GM23338 (cell line): ENCODE data around the gene ABCC1. TPM values are rescaled to one million over a fixed set of nuclear protein-coding genes. Genes with fewer than 3 reads are reported as not detected.

Experiments used
- ATAC-seq: fragments of 200-7000 bp; cut with Tn5 transposase; 3 replicates; pipeline ENCODE4 v1.9.1; 2020
- DNase-seq: peaks from one replicate; pipeline ENCODE4 v3.0.0-alpha.2; 2015; ENCODE audit warnings: low spot score
- H2AFZ ChIP-seq: fragments of 200-600 bp; sonication (generic); 2 replicates; pipeline ENCODE4 v1.8.0; 2016; ENCODE audit warnings: antibody characterized with exemption, mild to moderate bottlenecking, moderate library complexity
- H3F3A ChIP-seq: fragments of 200-600 bp; sonication (generic); replicated peaks from 2 replicates; pipeline ENCODE4 v1.8.0; 2017; ENCODE audit warnings: antibody characterized with exemption, mixed run types, low read depth
- H3K27ac ChIP-seq: fragments of 200-600 bp; sonication (generic); 2 replicates; pipeline ENCODE4 v1.6.1; 2016; ENCODE audit warnings: low read depth
- H3K27me3 ChIP-seq: fragments of 200-600 bp; sonication (generic); 2 replicates; pipeline ENCODE4 v1.8.0; 2016; ENCODE audit warnings: mild to moderate bottlenecking, mixed run types, moderate library complexity; ENCODE audit not compliant: insufficient read depth
- H3K36me3 ChIP-seq: fragments of 200-600 bp; sonication (generic); 2 replicates; pipeline ENCODE4 v1.8.0; 2016; ENCODE audit warnings: mild to moderate bottlenecking; ENCODE audit not compliant: insufficient read depth
- H3K4me1 ChIP-seq: fragments of 200-600 bp; sonication (generic); 2 replicates; pipeline ENCODE4 v1.8.0; 2016; ENCODE audit warnings: mild to moderate bottlenecking, moderate library complexity; ENCODE audit not compliant: insufficient read depth
- H3K4me2 ChIP-seq: fragments of 200-600 bp; sonication (generic); 2 replicates; pipeline ENCODE4 v1.7.1; 2017; ENCODE audit warnings: mixed run types
- H3K4me3 ChIP-seq: fragments of 200-600 bp; sonication (generic); 2 replicates; pipeline ENCODE4 v1.6.1; 2016; ENCODE audit warnings: mixed run types
- H3K79me2 ChIP-seq: fragments of 200-600 bp; sonication (generic); replicated peaks from 2 replicates; pipeline ENCODE4 v1.8.0; 2017; ENCODE audit warnings: mild to moderate bottlenecking; ENCODE audit not compliant: insufficient read depth
- H3K9me2 ChIP-seq: fragments of 200-600 bp; sonication (generic); 2 replicates; pipeline ENCODE4 v1.8.0; 2017; ENCODE audit not compliant: insufficient read depth
- H4K20me1 ChIP-seq: fragments of 200-600 bp; sonication (generic); replicated peaks from 2 replicates; pipeline ENCODE4 v1.8.0; 2017; ENCODE audit warnings: mild to moderate bottlenecking; ENCODE audit not compliant: insufficient read depth
- H3K27ac Mint-ChIP-seq: 2 replicates; pipeline ENCODE4 v1.8.0; 2020; ENCODE audit warnings: inconsistent platforms, mild to moderate bottlenecking, moderate library complexity, mixed read lengths
- H3K27me3 Mint-ChIP-seq: 3 replicates; pipeline ENCODE4 v1.8.0; 2022; ENCODE audit warnings: low read depth, mild to moderate bottlenecking, moderate library complexity, mixed read lengths, inconsistent platforms; ENCODE audit not compliant: insufficient read depth, poor library complexity
- H3K36me3 Mint-ChIP-seq: 3 replicates; pipeline ENCODE4 v1.8.0; 2021; ENCODE audit warnings: low read depth, mild to moderate bottlenecking, inconsistent platforms, moderate library complexity, mixed read lengths
- H3K4me1 Mint-ChIP-seq: 3 replicates; pipeline ENCODE4 v1.8.0; 2020; ENCODE audit warnings: mild to moderate bottlenecking, inconsistent platforms, mixed read lengths
- H3K4me3 Mint-ChIP-seq: 3 replicates; pipeline ENCODE4 v1.8.0; 2021; ENCODE audit warnings: moderate library complexity, mild to moderate bottlenecking, inconsistent platforms, mixed read lengths
- H3K9me3 Mint-ChIP-seq: 3 replicates; pipeline ENCODE4 v1.8.0; 2020; ENCODE audit warnings: moderate library complexity, mild to moderate bottlenecking, inconsistent platforms, mixed read lengths
- CREB1 ChIP-seq: fragments of 250-450 bp; sonication (Bioruptor Pico); IDR thresholded peaks from 2 replicates; pipeline ENCODE4 v1.5.0; 2020; ENCODE audit warnings: low read depth, mild to moderate bottlenecking, moderate library complexity
- EZH2 ChIP-seq: fragments of 200-600 bp; sonication (generic); IDR thresholded peaks from one replicate; pipeline ENCODE4 v1.8.0; 2017; ENCODE audit warnings: antibody characterized with exemption, mild to moderate bottlenecking, low read depth; ENCODE audit not compliant: unreplicated experiment
- JUNB ChIP-seq: IDR thresholded peaks from one replicate; pipeline ENCODE4 v1.6.1; 2016; ENCODE audit warnings: antibody characterized with exemption; ENCODE audit not compliant: unreplicated experiment
- NANOG ChIP-seq: IDR thresholded peaks from 2 replicates; pipeline ENCODE4 v1.6.1; 2016; ENCODE audit warnings: antibody characterized with exemption, borderline replicate concordance
- POLR2AphosphoS5 ChIP-seq: IDR thresholded peaks from 2 replicates; pipeline ENCODE4 v1.6.1; 2016; ENCODE audit warnings: antibody characterized with exemption, low read depth
- polyA plus RNA-seq: library from polyadenylated mRNA; unstranded; fragments of >200 nt; fragmentation: Nextera tagmentation; extraction: Ambion mirVana; gene quantifications from 2 replicates; pipeline ENCODE4 v1.2.1, GENCODE V29; 2016
- total RNA-seq: library from RNA; depleted of rRNA; stranded (reverse); fragments of >200 nt; shearing (Covaris generic); gene quantifications from 2 replicates; pipeline ENCODE4 v1.2.3, GENCODE V29; 2014
- TF ChIP-seq, protein P1 (sequence below): fragments of 250-450 bp; sonication (Bioruptor Pico); IDR thresholded peaks from 2 replicates; pipeline ENCODE4 v1.5.0; 2020; ENCODE audit warnings: mild to moderate bottlenecking, moderate library complexity
- TF ChIP-seq, protein P2 (sequence below): IDR thresholded peaks from 2 replicates; pipeline ENCODE4 v1.6.1; 2016; ENCODE audit warnings: antibody characterized with exemption
- TF ChIP-seq, protein P3 (sequence below), 2 experiments: fragments of 200-600 bp in 1 of 2; sonication (generic) in 1 of 2; conservative IDR thresholded peaks; 2 replicates each; pipeline versions ENCODE4 v1.5.1 to v1.6.1; 2016 to 2017; ENCODE audit warnings: antibody characterized with exemption in 2 of 2, low read depth in 2 of 2, mild to moderate bottlenecking in 2 of 2, moderate library complexity in 1 of 2
- TF ChIP-seq, protein P4 (sequence below): IDR thresholded peaks from one replicate; pipeline ENCODE4 v1.6.1; 2018; ENCODE audit warnings: antibody characterized with exemption; ENCODE audit not compliant: unreplicated experiment

ABCC1 gene
- total and polyA plus RNA-seq, 2 experiments from 2014 or later = 11.0 to 46.6 TPM

DNA sequence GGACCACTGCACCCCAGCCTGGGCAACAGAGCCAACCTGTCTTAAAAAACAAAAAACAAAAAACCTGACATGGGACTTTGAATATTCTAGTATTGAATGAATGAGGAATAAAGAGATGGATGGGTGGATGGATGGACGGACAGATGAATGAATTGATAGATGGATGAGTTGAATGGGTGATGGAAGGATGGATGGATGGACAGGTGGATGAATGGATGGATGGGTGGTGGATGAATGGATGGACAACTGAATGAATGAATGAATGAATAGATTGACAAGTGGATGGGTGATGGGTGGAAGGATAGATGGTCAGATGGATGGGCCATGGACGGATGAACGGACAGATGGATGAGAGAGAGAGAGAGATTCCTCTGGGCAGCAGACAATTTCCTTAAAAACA lies 38.2 kb upstream of the ABCC1 start:
- no peak overlapping the region for H2AFZ ChIP-seq
- no peak overlapping the region for H3K4me3 ChIP-seq
- no peaks in the 10 kb centered on the region for H3K4me1 ChIP-seq
- TF ChIP-seq, protein P1, sequence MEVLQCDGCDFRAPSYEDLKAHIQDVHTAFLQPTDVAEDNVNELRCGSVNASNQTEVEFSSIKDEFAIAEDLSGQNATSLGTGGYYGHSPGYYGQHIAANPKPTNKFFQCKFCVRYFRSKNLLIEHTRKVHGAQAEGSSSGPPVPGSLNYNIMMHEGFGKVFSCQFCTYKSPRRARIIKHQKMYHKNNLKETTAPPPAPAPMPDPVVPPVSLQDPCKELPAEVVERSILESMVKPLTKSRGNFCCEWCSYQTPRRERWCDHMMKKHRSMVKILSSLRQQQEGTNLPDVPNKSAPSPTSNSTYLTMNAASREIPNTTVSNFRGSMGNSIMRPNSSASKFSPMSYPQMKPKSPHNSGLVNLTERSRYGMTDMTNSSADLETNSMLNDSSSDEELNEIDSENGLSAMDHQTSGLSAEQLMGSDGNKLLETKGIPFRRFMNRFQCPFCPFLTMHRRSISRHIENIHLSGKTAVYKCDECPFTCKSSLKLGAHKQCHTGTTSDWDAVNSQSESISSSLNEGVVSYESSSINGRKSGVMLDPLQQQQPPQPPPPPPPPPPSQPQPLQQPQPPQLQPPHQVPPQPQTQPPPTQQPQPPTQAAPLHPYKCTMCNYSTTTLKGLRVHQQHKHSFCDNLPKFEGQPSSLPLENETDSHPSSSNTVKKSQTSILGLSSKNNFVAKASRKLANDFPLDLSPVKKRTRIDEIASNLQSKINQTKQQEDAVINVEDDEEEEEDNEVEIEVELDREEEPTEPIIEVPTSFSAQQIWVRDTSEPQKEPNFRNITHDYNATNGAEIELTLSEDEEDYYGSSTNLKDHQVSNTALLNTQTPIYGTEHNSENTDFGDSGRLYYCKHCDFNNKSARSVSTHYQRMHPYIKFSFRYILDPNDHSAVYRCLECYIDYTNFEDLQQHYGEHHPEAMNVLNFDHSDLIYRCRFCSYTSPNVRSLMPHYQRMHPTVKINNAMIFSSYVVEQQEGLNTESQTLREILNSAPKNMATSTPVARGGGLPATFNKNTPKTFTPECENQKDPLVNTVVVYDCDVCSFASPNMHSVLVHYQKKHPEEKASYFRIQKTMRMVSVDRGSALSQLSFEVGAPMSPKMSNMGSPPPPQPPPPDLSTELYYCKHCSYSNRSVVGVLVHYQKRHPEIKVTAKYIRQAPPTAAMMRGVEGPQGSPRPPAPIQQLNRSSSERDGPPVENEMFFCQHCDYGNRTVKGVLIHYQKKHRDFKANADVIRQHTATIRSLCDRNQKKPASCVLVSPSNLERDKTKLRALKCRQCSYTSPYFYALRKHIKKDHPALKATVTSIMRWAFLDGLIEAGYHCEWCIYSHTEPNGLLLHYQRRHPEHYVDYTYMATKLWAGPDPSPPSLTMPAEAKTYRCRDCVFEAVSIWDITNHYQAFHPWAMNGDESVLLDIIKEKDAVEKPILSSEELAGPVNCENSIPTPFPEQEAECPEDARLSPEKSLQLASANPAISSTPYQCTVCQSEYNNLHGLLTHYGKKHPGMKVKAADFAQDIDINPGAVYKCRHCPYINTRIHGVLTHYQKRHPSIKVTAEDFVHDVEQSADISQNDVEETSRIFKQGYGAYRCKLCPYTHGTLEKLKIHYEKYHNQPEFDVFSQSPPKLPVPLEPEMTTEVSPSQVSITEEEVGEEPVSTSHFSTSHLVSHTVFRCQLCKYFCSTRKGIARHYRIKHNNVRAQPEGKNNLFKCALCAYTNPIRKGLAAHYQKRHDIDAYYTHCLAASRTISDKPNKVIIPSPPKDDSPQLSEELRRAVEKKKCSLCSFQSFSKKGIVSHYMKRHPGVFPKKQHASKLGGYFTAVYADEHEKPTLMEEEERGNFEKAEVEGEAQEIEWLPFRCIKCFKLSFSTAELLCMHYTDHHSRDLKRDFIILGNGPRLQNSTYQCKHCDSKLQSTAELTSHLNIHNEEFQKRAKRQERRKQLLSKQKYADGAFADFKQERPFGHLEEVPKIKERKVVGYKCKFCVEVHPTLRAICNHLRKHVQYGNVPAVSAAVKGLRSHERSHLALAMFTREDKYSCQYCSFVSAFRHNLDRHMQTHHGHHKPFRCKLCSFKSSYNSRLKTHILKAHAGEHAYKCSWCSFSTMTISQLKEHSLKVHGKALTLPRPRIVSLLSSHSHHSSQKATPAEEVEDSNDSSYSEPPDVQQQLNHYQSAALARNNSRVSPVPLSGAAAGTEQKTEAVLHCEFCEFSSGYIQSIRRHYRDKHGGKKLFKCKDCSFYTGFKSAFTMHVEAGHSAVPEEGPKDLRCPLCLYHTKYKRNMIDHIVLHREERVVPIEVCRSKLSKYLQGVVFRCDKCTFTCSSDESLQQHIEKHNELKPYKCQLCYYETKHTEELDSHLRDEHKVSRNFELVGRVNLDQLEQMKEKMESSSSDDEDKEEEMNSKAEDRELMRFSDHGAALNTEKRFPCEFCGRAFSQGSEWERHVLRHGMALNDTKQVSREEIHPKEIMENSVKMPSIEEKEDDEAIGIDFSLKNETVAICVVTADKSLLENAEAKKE (CRISPR knock-in tag) = no peak
- H3K36me3 ChIP-seq = no peaks in the 10 kb centered on the region
- H3K4me2 ChIP-seq = no peak overlapping the region
- H3K79me2 ChIP-seq = no peaks in the 10 kb centered on the region
- Mint-ChIP-seq H3K4me1 (no peaks in the 10 kb centered on the region), H3K27ac (no peak overlapping the region), H3K4me3 (no peak overlapping the region), H3K27me3 (peaks cover 6% of the 10 kb centered on the region), H3K36me3 (no peaks in the 10 kb centered on the region), H3K9me3 (no peaks in the 10 kb centered on the region; the same call in 2 of the 3 replicates)
- ATAC-seq (no peak), DNase-seq (no peak)
- no peak overlapping the region for H3K27ac ChIP-seq
- no peaks in the 10 kb centered on the region for H3K9me2 ChIP-seq
- H3K27me3 ChIP-seq = no peaks in the 10 kb centered on the region
- H3F3A ChIP-seq = no peaks in the 10 kb centered on the region
- no peaks in the 10 kb centered on the region for H4K20me1 ChIP-seq

DNA sequence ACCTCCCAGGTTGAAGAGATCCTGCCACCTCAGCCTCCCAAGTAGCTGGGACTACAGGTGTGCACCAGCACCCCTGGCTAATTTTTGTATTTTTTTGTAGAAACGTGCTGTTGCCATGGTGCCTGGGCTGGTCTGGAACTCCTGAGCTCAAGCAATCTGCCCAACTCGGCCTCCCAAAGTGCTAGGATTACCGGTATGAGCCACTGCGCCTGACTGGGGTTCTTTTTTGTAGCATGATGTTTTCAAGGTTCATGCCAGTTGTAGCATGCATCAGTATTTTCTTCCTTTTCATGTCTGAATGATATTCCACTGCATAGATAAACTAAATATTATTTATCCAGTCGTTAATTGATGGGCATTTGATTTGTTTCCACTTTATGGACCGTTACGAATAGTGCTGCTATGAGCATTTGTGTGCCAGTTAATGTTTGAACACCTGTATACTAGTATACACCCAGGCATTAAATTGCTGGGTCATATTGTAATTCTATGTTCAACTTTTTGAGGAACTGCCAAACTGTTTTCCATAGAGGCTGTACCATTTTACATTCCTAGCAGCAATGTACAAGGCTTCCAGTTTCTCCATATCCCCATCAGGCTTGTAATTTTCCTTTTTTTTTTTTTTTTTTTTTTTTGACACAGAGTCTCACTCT lies 36.2 kb upstream of the ABCC1 start:
- Histone ChIP-seq H3F3A (no peaks in the 10 kb centered on the region), H3K27ac (no peak overlapping the region), H3K9me2 (no peaks in the 10 kb centered on the region), H2AFZ (peak overlapping the region; percentile 18; the same call in 1 of the 2 replicates), H4K20me1 (no peaks in the 10 kb centered on the region), H3K27me3 (no peaks in the 10 kb centered on the region), H3K79me2 (no peaks in the 10 kb centered on the region), H3K36me3 (no peaks in the 10 kb centered on the region), H3K4me3 (no peak overlapping the region), H3K4me2 (no peak overlapping the region), H3K4me1 (no peaks in the 10 kb centered on the region)
- no peak overlapping the region for H3K4me3 Mint-ChIP-seq
- no peak for DNase-seq
- H3K4me1 Mint-ChIP-seq = no peaks in the 10 kb centered on the region
- no peaks in the 10 kb centered on the region for H3K36me3 Mint-ChIP-seq
- peaks cover 3% of the 10 kb centered on the region; the same call in 2 of the 3 replicates for H3K9me3 Mint-ChIP-seq
- no peak overlapping the region for H3K27ac Mint-ChIP-seq
- H3K27me3 Mint-ChIP-seq = peaks cover 5% of the 10 kb centered on the region
- ATAC-seq = no peak
- TF ChIP-seq, protein P2, sequence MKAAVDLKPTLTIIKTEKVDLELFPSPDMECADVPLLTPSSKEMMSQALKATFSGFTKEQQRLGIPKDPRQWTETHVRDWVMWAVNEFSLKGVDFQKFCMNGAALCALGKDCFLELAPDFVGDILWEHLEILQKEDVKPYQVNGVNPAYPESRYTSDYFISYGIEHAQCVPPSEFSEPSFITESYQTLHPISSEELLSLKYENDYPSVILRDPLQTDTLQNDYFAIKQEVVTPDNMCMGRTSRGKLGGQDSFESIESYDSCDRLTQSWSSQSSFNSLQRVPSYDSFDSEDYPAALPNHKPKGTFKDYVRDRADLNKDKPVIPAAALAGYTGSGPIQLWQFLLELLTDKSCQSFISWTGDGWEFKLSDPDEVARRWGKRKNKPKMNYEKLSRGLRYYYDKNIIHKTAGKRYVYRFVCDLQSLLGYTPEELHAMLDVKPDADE = no peak
- TF ChIP-seq, protein P3, sequence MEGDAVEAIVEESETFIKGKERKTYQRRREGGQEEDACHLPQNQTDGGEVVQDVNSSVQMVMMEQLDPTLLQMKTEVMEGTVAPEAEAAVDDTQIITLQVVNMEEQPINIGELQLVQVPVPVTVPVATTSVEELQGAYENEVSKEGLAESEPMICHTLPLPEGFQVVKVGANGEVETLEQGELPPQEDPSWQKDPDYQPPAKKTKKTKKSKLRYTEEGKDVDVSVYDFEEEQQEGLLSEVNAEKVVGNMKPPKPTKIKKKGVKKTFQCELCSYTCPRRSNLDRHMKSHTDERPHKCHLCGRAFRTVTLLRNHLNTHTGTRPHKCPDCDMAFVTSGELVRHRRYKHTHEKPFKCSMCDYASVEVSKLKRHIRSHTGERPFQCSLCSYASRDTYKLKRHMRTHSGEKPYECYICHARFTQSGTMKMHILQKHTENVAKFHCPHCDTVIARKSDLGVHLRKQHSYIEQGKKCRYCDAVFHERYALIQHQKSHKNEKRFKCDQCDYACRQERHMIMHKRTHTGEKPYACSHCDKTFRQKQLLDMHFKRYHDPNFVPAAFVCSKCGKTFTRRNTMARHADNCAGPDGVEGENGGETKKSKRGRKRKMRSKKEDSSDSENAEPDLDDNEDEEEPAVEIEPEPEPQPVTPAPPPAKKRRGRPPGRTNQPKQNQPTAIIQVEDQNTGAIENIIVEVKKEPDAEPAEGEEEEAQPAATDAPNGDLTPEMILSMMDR (conservative IDR thresholded peaks at IDR 0.05; ENCODE audit: low read depth in 2 of 2) = no peak
- no peak for TF ChIP-seq CREB1
- TF ChIP-seq EZH2 = no peak
- TF ChIP-seq JUNB = no peak
- no peak for TF ChIP-seq NANOG
- TF ChIP-seq, protein P4, sequence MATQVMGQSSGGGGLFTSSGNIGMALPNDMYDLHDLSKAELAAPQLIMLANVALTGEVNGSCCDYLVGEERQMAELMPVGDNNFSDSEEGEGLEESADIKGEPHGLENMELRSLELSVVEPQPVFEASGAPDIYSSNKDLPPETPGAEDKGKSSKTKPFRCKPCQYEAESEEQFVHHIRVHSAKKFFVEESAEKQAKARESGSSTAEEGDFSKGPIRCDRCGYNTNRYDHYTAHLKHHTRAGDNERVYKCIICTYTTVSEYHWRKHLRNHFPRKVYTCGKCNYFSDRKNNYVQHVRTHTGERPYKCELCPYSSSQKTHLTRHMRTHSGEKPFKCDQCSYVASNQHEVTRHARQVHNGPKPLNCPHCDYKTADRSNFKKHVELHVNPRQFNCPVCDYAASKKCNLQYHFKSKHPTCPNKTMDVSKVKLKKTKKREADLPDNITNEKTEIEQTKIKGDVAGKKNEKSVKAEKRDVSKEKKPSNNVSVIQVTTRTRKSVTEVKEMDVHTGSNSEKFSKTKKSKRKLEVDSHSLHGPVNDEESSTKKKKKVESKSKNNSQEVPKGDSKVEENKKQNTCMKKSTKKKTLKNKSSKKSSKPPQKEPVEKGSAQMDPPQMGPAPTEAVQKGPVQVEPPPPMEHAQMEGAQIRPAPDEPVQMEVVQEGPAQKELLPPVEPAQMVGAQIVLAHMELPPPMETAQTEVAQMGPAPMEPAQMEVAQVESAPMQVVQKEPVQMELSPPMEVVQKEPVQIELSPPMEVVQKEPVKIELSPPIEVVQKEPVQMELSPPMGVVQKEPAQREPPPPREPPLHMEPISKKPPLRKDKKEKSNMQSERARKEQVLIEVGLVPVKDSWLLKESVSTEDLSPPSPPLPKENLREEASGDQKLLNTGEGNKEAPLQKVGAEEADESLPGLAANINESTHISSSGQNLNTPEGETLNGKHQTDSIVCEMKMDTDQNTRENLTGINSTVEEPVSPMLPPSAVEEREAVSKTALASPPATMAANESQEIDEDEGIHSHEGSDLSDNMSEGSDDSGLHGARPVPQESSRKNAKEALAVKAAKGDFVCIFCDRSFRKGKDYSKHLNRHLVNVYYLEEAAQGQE = no peak
- no peak for TF ChIP-seq POLR2AphosphoS5
